ENCODE results near the gene KAT2A.
A peak's percentile ranks its signal among the peaks of the same experiment; 100 is the strongest.

Gene KAT2A

DNA sequence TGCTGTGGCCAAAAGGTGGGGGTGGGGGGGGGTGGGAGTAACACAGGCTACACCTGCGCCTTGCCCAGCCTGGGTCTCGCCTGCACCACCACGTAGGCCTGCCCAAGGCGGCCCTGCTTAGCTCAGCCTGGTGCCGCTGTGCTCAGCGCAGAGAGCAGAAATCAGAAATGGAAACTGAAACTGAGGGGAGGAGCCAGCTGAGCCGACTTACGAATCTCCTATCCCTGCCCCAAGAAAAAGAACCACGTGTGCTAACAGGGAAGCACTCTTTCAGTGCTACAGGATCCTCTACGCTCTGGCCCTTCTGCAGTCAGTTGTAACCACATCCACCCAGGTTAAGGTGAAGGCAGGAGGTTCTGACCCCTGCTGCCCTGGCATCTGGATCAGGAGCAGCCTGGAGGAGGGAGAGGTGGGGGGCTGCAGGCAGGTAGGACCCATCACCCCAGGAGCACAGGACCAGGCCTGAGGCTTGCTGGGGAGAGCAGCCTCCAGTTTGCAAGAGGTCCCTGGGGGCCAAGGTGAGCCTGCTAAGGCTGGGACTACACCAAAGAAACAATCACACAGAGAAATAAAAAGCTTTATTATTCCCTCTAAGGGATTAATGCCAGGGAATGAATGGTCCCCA is 8.5 kb downstream of the KAT2A start, which contains the start of gene DHX58:
TSS of gene DHX58 (minus strand) at position 163 of the 625 bp plus-strand sequence. CDS start 822 bp downstream, outside the sequence.
- peak; percentile 58 for DNase-seq

DNA sequence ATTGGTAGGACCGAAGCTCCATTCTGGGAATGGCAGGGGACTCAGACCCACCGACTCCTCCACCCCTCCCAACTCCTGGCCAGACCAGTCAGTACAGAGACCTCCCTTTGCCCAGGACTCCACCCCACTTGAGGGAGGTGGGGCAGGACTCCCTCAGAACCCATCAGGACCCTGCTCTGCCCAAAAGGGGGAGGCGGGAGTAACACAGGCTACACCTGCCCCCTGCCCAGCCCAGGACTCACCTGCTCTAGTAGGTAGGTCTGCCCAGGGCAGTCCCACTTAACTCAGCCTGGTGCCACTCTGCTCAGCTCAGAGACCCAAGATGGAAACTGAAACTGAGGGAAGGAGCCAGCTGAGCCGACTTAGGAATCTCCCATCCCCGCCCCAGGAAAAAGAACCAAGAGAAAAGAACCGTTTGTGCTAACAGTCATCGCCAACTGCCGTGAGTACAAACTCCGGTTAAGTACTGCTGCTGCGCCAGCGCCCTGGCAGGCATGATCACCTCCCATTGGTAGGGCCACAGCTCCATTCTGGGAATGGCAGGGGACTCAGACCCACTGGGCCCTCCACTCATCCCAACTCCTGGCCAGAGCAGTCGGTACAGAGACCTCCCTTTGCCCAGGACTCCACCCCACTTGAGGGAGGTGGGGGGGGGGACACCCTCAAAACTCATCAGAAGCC is 9.2 kb downstream of the KAT2A start:
- DNase-seq, result no peak

DNA sequence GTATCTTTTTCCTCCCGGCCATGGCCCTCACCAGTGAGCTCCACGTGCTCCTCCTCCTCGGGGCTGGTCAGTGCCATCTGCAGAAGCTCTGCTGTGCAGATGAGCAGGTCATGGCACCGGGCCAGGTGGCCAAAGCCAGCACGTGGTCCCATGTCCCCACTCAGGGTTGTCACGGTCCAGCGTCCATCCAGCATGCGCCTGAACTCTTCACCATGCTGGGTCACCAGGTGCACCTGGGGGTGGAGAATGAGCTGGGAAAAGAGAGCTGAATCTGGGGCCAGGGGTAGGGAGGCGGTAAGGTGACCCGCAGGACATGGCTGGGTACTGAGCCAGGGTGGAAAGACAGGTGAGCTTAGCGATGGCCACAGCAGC is 9.9 kb downstream of the KAT2A start:
- no peak for DNase-seq

DNA sequence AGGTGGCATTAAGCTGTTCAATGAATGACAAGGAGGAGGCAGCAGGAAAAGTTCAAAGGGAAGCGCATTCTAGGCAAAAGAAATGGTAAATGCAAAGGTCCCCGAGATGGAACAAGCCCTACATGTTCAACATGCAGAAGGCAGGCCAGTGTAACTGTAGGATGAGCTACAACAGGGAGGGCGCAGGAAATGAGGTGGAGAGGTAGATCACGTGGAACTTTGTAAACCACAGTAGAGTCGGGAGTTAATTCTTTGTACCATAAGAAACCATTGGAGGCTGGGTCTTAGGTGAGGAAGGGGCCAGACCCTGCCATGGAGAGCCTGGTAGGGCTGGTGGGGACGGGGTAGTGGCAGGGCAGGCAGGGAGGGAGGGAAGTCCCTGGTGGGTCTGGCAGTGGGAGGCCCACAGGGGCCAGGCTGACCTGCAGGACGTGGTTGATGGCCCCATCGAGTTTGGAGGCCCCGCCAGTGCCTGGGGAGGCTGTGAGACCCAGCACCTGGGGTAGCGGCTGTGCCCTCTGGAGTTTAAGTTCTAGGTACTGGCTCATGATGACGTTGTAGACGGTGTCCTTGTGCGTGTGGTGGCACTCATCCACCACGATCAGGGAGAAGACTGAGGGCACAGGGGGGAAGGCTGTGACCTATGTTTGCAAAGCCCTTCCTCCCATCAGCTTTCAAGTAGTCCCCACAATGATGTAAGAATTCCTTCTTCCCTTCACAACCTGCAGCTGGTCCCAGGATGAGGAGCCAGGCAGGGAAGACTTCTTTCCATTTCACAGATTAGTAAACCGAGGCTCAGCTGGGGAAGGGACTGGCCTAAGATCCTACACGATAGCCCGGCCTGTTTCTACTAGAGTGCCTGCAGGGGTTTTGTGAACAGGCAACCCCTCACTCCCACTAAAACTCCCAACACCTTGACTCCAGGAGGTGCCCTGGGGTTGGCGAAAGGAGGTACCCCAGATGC is 10.6 kb downstream of the KAT2A start:
- no peak for DNase-seq

DNA sequence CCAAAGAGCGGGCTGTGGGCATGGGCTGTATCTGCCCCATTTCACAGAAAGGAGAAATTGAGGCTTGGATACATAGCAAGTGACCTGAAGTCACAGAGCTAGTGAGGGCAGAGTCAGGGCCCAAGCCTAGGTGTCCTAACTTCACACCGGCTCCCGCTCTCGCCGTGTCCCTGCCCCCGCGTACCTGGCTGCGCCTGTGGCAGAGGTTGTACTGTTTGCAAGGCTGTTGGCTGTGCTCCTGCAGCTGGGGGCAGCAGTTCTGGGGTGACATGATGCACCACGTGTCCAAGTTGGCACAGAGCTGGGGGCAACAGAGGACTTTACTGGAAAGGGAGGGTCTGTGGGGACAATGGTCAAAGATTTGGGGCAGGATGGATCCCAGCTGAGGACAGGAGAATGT is 12.1 kb downstream of the KAT2A start:
- no peak for DNase-seq

DNA sequence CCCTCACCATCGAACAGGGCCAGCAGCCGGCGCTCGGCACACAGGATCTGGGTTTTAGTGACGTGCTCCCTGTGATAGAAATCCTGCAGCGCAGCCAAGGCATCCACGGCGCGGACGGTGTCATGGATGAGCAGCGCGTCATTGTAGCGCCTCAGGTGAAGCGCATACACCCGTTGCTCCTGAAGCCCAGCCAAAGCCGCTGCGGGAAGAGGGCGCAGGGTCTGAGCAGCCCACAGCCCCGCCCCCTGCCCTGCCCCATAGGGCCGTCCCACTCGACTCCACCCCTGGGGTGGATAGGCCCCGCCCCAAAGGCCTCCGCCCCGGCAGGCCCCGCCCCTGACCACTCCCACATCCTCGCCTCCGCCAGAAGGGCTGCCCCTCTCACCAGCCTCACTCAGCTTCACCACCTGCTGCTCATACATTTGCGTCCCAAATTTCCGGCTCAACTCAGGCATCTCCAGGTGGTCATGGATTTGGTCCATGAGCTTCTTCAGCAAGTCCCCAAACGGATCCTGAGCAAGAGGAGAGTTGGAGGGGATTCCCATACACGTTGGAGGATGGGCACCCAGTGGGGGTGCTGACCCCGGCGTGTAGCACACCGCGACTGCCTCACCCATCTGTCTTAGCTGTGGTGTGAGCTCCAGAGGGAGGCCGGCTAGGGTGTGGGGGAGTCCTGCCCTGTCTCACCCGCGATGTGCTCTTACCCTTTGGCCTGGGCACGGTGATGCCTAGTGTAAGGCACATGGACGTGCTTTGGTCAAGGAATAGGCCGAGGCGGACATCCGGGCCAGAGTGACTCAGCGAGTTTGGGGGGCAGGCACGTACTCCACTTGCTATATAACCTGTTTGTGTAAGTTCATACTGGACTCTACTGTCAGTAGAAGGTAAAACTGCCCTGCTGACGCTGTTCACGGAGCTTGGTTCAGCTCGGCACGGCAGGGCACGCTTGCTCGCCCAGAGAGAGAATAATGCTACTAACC is 13.3 kb downstream of the KAT2A start:
- DNase-seq, result peak; percentile 55

DNA sequence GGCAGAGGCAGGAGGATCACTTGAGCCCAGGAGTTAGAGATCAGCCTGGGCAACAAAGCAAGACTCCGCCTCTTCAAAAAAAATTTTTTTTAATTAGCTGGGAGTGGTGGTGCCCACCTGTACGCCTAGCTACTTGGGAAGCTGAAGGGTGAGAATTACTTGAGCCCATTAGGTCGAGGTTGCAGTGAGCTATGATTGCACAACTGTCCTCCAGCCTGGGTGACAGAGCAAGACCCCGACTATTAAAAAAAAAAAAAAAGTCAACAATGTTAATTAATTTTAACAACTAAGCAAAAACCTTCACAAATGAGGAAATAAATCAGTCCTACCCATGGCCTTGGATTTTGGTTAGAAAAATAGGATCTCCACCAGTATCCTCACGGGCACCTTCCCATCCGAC is 14.0 kb downstream of the KAT2A start:
- no peak for DNase-seq

DNA sequence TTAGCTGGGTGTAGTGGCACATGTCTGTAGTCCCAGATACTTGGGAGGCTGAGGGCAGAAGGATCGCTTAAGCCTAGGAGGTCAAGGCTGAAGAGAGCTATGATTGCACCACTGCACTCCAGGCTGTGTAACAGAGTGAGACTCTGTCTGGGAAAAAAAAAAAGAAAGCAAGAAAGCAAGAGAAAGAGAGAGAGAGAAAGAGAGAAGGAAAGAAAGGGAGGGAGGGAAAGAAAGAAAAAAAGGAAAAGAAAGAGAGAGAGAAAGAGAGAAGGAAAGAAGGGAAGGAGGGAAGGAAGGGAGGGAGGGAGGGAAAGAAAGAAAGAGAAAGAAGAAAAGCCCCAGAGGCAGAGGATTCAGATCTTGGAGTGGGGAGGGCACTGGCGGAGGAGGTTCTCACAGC is 15.2 kb downstream of the KAT2A start:
- no peak for DNase-seq

DNA sequence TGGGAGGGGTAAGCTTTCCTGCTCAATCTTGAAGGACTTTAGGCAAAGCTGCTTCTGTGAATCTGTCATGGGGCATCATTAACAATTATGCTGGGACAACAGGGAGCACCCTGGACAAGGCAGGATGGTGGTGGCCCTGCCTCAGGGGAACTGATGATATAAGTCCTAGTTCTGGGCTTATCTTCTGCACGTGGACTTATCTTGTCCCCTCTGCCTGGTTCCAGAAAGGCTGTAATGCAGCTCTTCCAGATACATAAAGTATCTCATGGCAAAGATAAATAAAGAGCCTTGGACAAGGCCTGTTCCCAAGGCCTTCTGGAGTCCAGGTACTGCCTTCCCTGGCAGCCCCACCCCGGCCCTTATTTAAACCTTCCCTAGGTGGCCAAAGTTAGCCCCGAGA is 16.9 kb downstream of the KAT2A start:
- no peak for DNase-seq

DNA sequence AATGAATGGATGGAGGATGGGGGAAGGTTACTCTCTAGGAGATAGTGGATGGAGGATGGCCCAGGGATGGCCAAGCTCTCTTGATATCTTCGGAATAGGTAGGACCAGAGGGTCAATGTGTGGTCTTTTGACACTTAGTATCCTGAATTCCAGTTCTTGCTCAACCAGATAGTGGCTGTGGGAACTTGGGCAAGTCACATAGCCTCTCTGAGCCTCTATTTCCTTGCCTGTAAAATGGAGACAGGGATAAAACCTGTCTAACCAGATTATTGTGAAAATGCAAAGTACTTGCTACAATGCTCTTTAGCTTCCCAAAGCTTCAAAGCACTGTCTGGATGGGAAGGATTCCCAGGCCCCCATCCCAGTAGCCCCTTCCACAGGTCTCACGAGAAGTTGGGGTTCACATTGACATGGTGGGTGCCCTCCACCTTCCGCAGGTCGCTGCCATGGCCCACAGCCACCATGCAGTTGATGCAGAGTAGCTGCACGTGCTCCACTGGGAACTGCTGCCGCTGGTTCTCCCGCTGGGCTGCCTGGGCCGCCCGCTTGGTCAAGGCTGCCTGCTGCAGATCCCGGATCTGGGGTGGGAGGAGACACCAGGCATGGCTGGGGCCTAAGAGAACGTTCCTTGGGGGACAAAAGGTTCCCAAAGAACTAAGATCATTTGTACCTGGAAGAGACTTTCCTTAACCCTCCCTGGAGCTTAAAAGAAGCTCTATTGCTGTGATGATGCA is 17.8 kb downstream of the KAT2A start:
- DNase-seq, result no peak

DNA sequence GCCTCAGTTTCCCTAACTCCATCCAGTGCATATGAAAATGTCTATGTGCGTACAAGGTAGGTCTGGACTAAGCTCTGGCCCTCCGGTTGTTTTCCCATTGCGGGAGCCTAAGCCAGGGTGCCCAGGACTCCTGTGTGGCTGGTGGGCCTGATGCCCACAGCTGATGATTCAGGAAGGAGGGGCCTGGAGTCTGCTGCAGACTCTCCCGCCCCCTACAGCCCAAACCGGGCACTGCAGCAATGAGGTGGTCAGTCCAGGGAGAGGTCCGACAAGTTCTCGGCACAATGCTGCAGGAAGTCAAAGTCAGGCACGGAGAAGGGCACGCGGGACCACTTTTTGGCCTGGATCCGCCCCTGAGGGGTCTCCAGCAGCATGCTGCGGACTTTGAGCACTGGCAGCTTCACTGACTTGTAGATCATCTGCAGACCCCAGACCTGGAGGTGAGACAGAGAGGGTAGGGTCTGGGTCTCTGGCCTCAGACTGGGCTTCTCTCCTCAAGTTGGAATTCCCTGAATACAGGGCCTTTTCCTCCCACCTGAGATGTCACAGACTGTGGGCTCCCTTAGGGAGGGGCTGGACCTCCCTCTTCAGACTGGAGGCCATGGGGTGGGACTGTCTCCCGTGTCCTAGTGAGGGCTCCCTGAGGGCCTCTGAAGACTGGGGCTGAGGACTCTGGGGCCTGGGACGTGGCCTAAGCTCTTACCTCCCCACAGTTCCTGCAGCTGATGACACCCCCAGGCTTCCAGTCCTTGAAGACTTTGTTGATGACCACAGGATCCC is 19.5 kb downstream of the KAT2A start:
- DNase-seq, result peak; percentile 8

DNA sequence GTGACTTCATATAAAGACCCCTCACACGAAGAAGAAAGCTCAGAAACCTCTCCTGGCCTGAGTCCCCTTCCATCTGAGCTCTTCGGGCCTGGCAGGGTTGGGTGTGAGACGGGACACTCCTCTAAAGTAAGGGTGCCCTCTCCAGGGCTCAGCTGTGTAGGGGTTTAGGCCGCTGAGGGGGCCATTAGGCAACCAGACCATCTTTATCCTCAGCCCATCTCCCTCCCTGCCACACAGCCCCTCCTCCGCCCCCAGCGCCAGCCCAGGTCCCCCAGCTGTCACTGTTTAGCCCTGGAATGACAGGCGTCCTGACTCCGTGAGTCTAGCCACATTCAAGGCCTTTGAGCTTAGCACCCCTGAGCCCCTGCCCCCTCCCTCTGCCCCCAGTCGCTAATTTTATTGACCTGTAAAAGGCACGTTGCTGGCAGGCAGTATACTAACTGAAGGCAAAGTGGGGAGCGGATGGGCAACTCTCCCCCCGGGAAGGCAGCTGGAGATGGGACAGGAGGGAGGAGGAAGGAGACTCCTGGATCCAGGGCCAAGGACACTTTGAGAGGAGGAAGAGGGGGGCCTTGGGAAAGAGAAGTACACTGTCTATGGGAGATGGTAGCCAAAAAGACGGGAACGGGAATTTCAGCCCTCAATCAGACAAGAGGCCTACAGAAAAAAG is 22.3 kb downstream of the KAT2A start:
- DNase-seq, result no peak

DNA sequence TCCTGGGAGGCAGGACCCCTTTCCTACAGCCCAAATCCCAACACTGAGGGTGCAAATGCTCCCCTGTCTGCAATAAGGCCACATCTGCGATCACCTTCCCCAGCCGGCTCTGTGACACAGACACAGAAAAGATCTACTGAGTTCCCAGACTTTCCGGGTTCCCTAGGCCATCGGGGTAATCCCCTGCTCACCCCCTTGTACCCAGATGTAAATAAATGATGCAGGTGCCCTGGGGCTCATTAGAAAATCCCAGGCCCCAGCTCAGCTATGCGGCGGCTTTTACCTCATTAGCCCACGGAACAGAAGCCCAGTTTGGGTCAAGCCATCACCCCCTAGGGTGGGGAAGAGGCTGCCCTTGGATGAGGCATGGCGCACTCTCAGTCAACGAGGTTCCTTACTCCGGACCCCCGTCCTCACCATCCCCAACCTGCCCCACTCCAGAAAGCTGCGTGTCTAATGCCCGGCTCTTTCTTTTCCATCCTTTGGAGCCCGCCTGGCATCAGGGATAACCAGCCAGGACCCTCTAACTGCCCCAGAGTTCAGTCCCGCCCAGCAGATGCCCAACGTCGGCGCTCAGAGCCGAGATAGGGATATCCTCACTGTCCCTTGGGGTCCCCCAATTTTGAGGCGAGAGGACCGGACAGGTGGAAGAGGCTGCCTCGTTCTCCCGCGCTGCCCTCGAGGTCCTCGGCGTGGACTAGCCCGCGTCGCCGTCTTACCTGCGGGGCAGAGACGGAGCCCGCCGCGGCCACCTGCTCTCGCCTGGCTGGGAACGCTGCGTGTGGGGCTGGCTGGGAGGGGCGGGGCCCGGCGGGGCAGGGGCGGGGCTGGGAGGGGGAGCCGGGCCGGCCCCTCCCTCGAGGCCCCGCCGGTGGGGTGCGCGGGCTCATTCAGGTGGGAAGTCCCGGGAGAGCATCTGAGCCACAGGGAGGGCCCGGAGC is 23.2 kb downstream of the KAT2A start, which contains the start of gene ZNF385C:
TSS of gene ZNF385C (minus strand) at position 783 of the 941 bp plus-strand sequence. CDS start 35,417 bp downstream, outside the sequence.
- no peak for DNase-seq

DNA sequence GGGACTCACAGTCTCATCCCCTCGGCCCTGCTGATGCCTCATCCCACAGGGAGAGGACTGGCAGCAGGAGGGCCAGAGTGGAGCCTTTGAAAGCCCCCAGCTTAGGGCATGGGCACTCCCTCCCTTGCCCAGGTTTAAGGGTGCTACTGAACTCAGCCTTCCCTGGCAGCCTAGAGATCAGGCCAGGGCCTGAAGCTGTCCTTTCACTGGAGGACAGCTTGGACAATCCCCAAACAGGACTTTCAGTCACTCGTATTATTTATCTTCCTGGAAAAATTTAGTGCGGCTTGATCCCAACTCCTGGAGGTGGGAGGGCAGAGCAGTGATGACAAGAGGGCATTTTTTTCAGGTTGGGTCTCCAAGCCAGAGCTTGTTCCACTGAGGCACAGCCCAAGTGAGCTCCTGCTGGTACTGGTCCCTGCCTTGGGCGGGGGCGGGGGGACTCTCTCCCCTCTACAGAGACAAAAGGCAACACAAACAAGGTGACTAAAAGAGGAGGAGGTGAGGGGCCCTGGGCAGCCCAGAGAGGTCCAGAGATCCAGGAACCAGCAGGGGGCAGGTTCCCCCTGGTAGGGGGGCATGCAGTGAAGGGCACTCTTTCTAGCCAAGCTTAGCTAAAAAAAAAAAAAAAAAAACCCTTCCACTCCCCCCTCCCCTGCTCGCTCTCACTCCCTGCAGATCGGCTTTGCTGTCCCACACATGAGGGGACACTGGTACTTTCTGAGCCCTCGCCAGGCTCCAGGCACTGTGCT is 24.6 kb downstream of the KAT2A start:
- no peak for DNase-seq

DNA sequence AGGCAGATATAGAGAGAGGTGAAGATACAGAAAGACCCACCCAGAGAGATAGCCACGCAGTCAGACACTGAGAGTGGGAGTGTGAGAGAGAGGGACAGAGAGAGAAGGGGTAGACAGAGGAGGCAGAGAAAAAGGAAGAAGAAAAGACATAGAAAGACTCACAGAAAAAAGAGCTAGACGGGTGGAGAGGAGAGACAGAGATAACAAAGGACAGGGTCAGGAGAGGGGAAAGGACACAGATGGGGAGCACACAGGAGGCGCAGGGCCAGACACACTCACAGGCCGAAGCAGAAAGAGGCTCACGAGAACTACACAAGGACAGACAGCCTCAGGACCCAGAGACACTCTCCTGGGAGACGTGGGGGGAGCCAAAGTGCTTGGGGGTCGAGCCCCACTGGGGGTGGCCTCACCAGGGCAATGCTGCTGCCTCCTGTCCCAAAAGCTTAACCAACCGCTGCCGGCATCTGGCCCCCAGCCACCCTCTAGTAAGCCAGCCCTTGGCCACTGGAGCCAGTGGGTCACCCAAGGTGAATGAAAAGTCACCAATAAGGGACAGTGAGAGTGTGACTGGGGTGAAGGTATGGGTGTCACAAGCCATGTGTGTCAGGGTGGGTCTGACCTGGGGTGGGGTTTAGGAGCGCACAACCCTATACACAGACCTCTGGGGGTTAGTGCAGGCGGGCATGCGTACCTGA is 26.6 kb downstream of the KAT2A start:
- DNase-seq, result no peak

DNA sequence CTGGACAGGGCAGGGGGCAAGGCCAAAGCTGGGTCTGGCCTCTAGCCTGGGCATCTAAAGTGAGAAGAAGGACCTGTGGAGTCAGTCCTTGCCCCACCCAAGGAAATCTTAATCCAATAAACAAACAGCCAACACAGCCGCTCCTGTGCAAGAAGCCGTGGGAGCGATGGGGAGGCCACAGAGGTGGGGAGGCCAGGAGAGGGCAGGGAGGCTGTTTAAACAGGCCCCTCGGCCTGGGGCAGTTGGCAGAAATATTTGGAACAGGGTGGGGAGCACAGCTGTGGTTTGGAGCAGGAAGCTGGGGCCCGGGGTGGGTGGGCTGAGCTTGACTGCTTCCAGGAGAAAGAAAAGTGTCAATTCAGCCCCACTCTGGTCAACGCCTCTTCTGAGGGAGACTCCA is 28.2 kb downstream of the KAT2A start:
- no peak for DNase-seq

DNA sequence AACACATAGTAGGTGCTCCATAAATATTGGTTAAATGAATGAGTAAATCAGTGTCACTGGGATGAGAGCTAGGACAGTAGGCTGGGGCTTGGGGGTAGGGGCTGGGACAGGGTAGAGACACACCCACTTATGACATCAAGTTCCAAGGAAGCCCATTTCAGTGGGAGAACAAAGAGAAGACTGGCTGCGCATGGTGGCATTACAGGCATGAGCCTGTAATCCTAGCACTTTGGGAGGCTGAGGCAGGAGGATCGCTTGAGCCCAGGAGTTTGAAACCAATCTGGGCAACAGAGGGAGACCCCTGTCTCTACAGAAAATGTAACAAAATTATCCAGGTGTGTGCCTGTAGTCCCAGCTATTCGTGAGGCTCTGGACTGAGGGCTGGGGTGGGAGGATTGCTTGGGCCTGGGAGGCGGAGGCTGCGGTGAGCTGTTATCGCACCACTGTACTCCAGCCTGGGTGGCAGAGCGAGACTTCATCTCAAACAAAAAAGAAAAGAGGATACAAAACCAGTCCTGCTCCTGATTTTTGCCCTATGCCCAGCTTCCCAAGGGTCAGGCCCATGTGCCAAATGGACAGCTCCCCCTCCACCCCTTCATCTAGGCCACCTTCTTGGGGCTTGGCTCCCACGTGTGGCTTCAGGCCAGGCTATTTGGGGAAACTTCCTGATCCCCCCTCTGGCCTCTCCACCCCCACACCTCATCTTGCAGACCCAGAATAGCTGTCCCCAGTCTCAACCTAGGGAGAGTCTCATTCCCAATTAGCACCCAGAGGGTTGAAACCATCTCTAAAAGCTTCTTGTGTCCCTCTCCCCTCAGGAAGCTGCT is 30.0 kb downstream of the KAT2A start:
- DNase-seq, result no peak

Measured in DMS 273 treated with DMSO at 0.1 percent for 48 hours (cell line).